Kidney (tissue), 14 donors: Measurements from ENCODE around the gene ACTG1. TPM values are rescaled to one million over a fixed set of nuclear protein-coding genes. Genes with fewer than 3 reads are reported as not detected.

Source experiments
- DNase-seq, 5 donors: peaks; one replicate each; pipeline ENCODE4 v3.0.0-alpha.2; 2013 to 2020
- FAIRE-seq: peaks from 2 replicates; lab custom pipeline; 2012; peaks lifted over from hg19 to GRCh38; lab: Jason Lieb, UNC
- H3K27ac ChIP-seq, 2 donors: one replicate each; pipeline ENCODE4 v1.7.0; 2013; ENCODE audit warnings: low read depth in 2 of 2, low read length in 2 of 2, inconsistent platforms in 1 of 2
- H3K27me3 ChIP-seq: one replicate; pipeline ENCODE4 v1.7.1; 2013; ENCODE audit warnings: low read length, inconsistent platforms; ENCODE audit not compliant: control insufficient read depth, insufficient read depth
- H3K36me3 ChIP-seq, 3 donors: one replicate each; pipeline versions ENCODE4 v1.7.0 to v1.7.1; 2013; ENCODE audit warnings: low read length in 3 of 3, control low read depth in 1 of 3, inconsistent platforms in 1 of 3; ENCODE audit not compliant: insufficient read depth in 3 of 3, control insufficient read depth in 2 of 3
- H3K4me1 ChIP-seq, 3 donors: one replicate each; pipeline versions ENCODE4 v1.7.0 to v1.7.1; 2013; ENCODE audit warnings: low read length in 3 of 3, inconsistent platforms in 1 of 3, low read depth in 1 of 3; ENCODE audit not compliant: control insufficient read depth in 2 of 3, insufficient read depth in 2 of 3
- H3K4me3 ChIP-seq, 3 donors: one replicate each; pipeline versions ENCODE4 v1.7.0 to v1.8.1; 2013; ENCODE audit warnings: low read length in 3 of 3, control low read depth in 1 of 3, inconsistent platforms in 1 of 3
- H3K9ac ChIP-seq, 3 donors: one replicate each; pipeline versions ENCODE4 v1.7.0 to v1.7.1; 2013; ENCODE audit warnings: low read length in 3 of 3, control low read depth in 1 of 3, inconsistent platforms in 1 of 3
- H3K9me3 ChIP-seq, 3 donors: one replicate each; pipeline versions ENCODE4 v1.7.0 to v1.7.1; 2013; ENCODE audit warnings: low read length in 3 of 3, control low read depth in 1 of 3, inconsistent platforms in 1 of 3; ENCODE audit not compliant: control insufficient read depth in 2 of 3, insufficient read depth in 1 of 3
- CTCF ChIP-seq: IDR thresholded peaks from 3 replicates; pipeline ENCODE4 v1.5.1; 2012; ENCODE audit warnings: mild to moderate bottlenecking, moderate library complexity, borderline replicate concordance; ENCODE audit not compliant: insufficient read depth; ENCODE audit errors: extremely low read depth
- intact Hi-C: fragments of 100-400 bp; cut with DNase I; formaldehyde crosslinking; loops from one replicate; pipeline ENCODE4 v1.11.1; 2022
- polyA plus RNA-seq: library from polyadenylated mRNA; stranded (reverse); fragments of 350-450 nt; fragmentation: Illumina TruSeq; extraction: RNeasy Lipid Tissue Mini Kit (QIAGEN cat#74804); gene quantifications from one replicate; pipeline ENCODE4 v1.2.3, GENCODE V29; 2014; ENCODE audit warnings: low read depth, low replicate concordance; ENCODE audit not compliant: insufficient read depth
- total RNA-seq: library from RNA; stranded (reverse); fragmentation: NEBNext Ultra II Directional; extraction: Animal tissue kit (Norgen Biotek cat#: 25700); gene quantifications from one replicate; pipeline ENCODE4 v1.2.1, GENCODE V29; 2021
- donor health status: control.
- donor health status: control.
- donor health status: control.
- donor health status: control.
- donor health status: control.
- donor health status: DM: yes; HTN: yes; CAD: no.
- donor health status: Normal renal cell carcinoma (clear cell type).

ACTG1 gene
- total and polyA plus RNA-seq, 2 donors from 2014 or later: 1,350 to 2,632 TPM

GRCh38 chr17:81519284-81520020 lies 6.9 kb upstream of the ACTG1 start:
- peak overlapping the region in 1 of 3 donors; percentile 46 for H3K4me3 ChIP-seq
- peak overlapping the region in 1 of 3 donors; percentile 69 for H3K9ac ChIP-seq
- H3K27me3 ChIP-seq: no peaks in the 10 kb centered on the region
- peaks cover 0 to 42% (median 2%) of the 10 kb centered on the region in 3 donors for H3K4me1 ChIP-seq
- no peaks in the 10 kb centered on the region for H3K9me3 ChIP-seq
- TF ChIP-seq CTCF: peak; percentile 60
- intact Hi-C loops: no loop called here
- no peaks in the 10 kb centered on the region for H3K36me3 ChIP-seq
- FAIRE-seq (no peak), DNase-seq (peak; percentile 61 to 94 (median 79))
- peak overlapping the region; percentile 47 to 63 for H3K27ac ChIP-seq

GRCh38 chr17:81518785-81519283 lies 6.2 kb upstream of the ACTG1 start:
- intact Hi-C loops: no loop called here
- peak overlapping the region in 1 of 3 donors; percentile 26 for H3K9ac ChIP-seq
- peak overlapping the region; percentile 47 to 63 for H3K27ac ChIP-seq
- H3K27me3 ChIP-seq: no peaks in the 10 kb centered on the region
- H3K36me3 ChIP-seq: no peaks in the 10 kb centered on the region
- peaks cover 0 to 42% (median 2%) of the 10 kb centered on the region in 3 donors for H3K4me1 ChIP-seq
- H3K9me3 ChIP-seq: no peaks in the 10 kb centered on the region
- no peak for TF ChIP-seq CTCF
- no peak for FAIRE-seq
- peak in 3 of 5 donors; percentile 66 to 85 (median 76) for DNase-seq
- peak overlapping the region in 2 of 3 donors; percentile 10 to 46 for H3K4me3 ChIP-seq

DNA sequence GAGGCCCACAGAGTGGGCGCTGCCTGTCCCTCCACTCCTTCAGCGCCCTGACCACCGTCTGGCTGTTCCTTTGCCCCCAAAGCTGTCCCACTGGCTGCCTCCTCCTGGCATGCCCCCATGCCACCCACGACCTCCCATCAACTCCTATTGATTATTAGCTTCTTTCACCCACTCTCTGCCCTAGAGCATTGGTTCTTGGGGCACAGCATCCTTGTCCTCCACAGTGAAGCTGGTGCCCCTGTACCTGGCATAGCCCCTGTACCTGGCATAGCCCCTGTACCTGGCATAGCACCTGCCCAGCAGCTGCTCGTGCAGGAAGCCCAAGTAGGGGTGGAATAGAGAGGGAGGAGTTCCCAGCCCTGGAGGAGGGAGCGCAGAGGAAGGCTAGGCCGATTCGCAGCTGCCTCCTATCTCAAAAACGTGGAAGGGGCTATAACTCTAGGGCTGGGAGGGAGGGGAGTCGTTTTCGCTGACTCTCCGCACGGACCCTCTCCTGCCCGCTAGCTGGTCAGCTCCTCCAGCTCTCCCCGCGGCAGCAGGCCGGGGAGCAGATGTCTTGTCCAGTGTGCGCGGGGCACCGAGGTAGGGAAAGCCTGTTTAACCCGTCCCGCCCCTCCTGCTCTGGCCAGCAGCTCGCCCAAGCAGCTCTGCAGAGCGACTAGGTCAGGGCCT lies 5.7 kb upstream of the ACTG1 start:
- intact Hi-C loops: no loop called here
- Histone ChIP-seq H3K9ac (no peak overlapping the region), H3K36me3 (no peaks in the 10 kb centered on the region), H3K27ac (peak overlapping the region; percentile 47 to 63), H3K4me3 (no peak overlapping the region), H3K4me1 (peaks cover 0 to 36% (median 2%) of the 10 kb centered on the region in 3 donors), H3K9me3 (no peaks in the 10 kb centered on the region), H3K27me3 (no peaks in the 10 kb centered on the region)
- no peak for FAIRE-seq
- no peak for TF ChIP-seq CTCF
- DNase-seq: peak in 3 of 5 donors; percentile 58 to 81 (median 75)
